Measurements from ENCODE around the gene MX1. TPM values are rescaled to one million over a fixed set of nuclear protein-coding genes. Genes with fewer than 3 reads are reported as not detected.

Gene MX1
- polyA plus RNA-seq = 0.07 and 4.9 TPM in 2 replicates
- 0.81 TPM in 1 of 2 replicates, not detected in the other for polyA minus RNA-seq

- H3F3A ChIP-seq (ENCODE audit: insufficient read depth, low read length, poor library complexity, severe bottlenecking) = no peaks in the 10 kb centered on the region
- H4K20me1 ChIP-seq (ENCODE audit: insufficient read depth) = no peaks in the 10 kb centered on the region
- peak within 1 kb of the TSS; percentile 23 for H3K9ac ChIP-seq (ENCODE audit: low read length)
- no peak within 1 kb of the TSS for H2AFZ ChIP-seq (ENCODE audit: low read depth, low read length)
- no peaks in the 10 kb centered on the region for H3K36me3 ChIP-seq (ENCODE audit: insufficient read depth, low read length)
- no peak within 1 kb of the TSS for H3K4me2 ChIP-seq (ENCODE audit: low read length)
- H3K9me2 ChIP-seq (ENCODE audit: insufficient read depth, low read length) = no peaks in the 10 kb centered on the region
- no peak within 1 kb of the TSS for H3K27ac ChIP-seq (ENCODE audit: low read length)
- peaks cover 27% of the 10 kb centered on the region for H3K27me3 ChIP-seq (ENCODE audit: insufficient read depth, low read depth, low read length)
- H3K79me2 ChIP-seq (replicated peaks; ENCODE audit: insufficient read depth, low read length) = no peaks in the 10 kb centered on the region
- H3K4me3 ChIP-seq (ENCODE audit: low read length) = peak within 1 kb of the TSS; percentile 60
- no peaks in the 10 kb centered on the region for H3K9me3 ChIP-seq (ENCODE audit: low read length)
- no peak for TF ChIP-seq TAF1 (IDR thresholded peaks at IDR 0.05; ENCODE audit: low read depth)
These were observed at the start of gene MX1 for GRCh38 chr21:41425954-41426675. Gene MX1, plus strand, starts transcription at chr21:41426239. Its CDS starts 5,832 bp downstream, at chr21:41432071.

- no peaks in the 10 kb centered on the region for H3K27me3 ChIP-seq (ENCODE audit: insufficient read depth, low read depth, low read length)
- no peak overlapping the region for H3K4me3 ChIP-seq (ENCODE audit: low read length)
- no peaks in the 10 kb centered on the region for H3K9me3 ChIP-seq (ENCODE audit: low read length)
- no peaks in the 10 kb centered on the region for H3F3A ChIP-seq (ENCODE audit: insufficient read depth, low read length, poor library complexity, severe bottlenecking)
- no peaks in the 10 kb centered on the region for H4K20me1 ChIP-seq (ENCODE audit: insufficient read depth)
- no peak overlapping the region for H2AFZ ChIP-seq (ENCODE audit: low read depth, low read length)
- no peak overlapping the region for H3K9ac ChIP-seq (ENCODE audit: low read length)
- no peak overlapping the region for H3K4me2 ChIP-seq (ENCODE audit: low read length)
- H3K27ac ChIP-seq (ENCODE audit: low read length) = no peak overlapping the region
- no peaks in the 10 kb centered on the region for H3K79me2 ChIP-seq (replicated peaks; ENCODE audit: insufficient read depth, low read length)
- H3K9me2 ChIP-seq (ENCODE audit: insufficient read depth, low read length) = no peaks in the 10 kb centered on the region
- H3K36me3 ChIP-seq (ENCODE audit: insufficient read depth, low read length) = no peaks in the 10 kb centered on the region
- TF ChIP-seq MXI1 (conservative IDR thresholded peaks at IDR 0.05; ENCODE audit: poor library complexity, severe bottlenecking) = no peak
- no peak for TF ChIP-seq TAF1 (IDR thresholded peaks at IDR 0.05; ENCODE audit: low read depth)
- TF ChIP-seq SMC3 (conservative IDR thresholded peaks at IDR 0.05; ENCODE audit: poor library complexity) = no peak
- no peak for TF ChIP-seq RAD21 (conservative IDR thresholded peaks at IDR 0.05)
These were observed 48.3 kb upstream of the MX1 start for GRCh38 chr21:41377715-41378114.

GRCh38 chr21:41378849-41379248, 47.2 kb upstream of the MX1 start:
- Histone ChIP-seq H3F3A (ENCODE audit: insufficient read depth, low read length, poor library complexity, severe bottlenecking) (no peaks in the 10 kb centered on the region), H2AFZ (ENCODE audit: low read depth, low read length) (no peak overlapping the region), H3K79me2 (replicated peaks; ENCODE audit: insufficient read depth, low read length) (no peaks in the 10 kb centered on the region), H4K20me1 (ENCODE audit: insufficient read depth) (no peaks in the 10 kb centered on the region), H3K4me2 (ENCODE audit: low read length) (no peak overlapping the region), H3K9ac (ENCODE audit: low read length) (no peak overlapping the region), H3K36me3 (ENCODE audit: insufficient read depth, low read length) (no peaks in the 10 kb centered on the region), H3K27me3 (ENCODE audit: insufficient read depth, low read depth, low read length) (no peaks in the 10 kb centered on the region), H3K9me3 (ENCODE audit: low read length) (no peaks in the 10 kb centered on the region), H3K4me3 (ENCODE audit: low read length) (no peak overlapping the region), H3K9me2 (ENCODE audit: insufficient read depth, low read length) (no peaks in the 10 kb centered on the region), H3K27ac (ENCODE audit: low read length) (no peak overlapping the region)
- TF ChIP-seq TAF1 (IDR thresholded peaks at IDR 0.05; ENCODE audit: low read depth) (no peak), RAD21 (conservative IDR thresholded peaks at IDR 0.05) (no peak), EZH2 (IDR thresholded peaks at IDR 0.05; ENCODE audit: borderline replicate concordance, insufficient read depth, low read length, poor library complexity, severe bottlenecking) (no peak), EP300 (conservative IDR thresholded peaks at IDR 0.05; ENCODE audit: poor library complexity, severe bottlenecking) (no peak), POLR2AphosphoS5 (IDR thresholded peaks at IDR 0.05) (no peak)

- H4K20me1 ChIP-seq (ENCODE audit: insufficient read depth) = no peaks in the 10 kb centered on the region
- H2AFZ ChIP-seq (ENCODE audit: low read depth, low read length) = no peak overlapping the region
- H3K9ac ChIP-seq (ENCODE audit: low read length) = no peak overlapping the region
- H3F3A ChIP-seq (ENCODE audit: insufficient read depth, low read length, poor library complexity, severe bottlenecking) = no peaks in the 10 kb centered on the region
- no peak for TF ChIP-seq SMC3 (conservative IDR thresholded peaks at IDR 0.05; ENCODE audit: poor library complexity)
- no peak for TF ChIP-seq EZH2 (IDR thresholded peaks at IDR 0.05; ENCODE audit: borderline replicate concordance, insufficient read depth, low read length, poor library complexity, severe bottlenecking)
- TF ChIP-seq TAF1 (IDR thresholded peaks at IDR 0.05; ENCODE audit: low read depth) = no peak
- no peak for TF ChIP-seq MXI1 (conservative IDR thresholded peaks at IDR 0.05; ENCODE audit: poor library complexity, severe bottlenecking)
- TF ChIP-seq RAD21 (conservative IDR thresholded peaks at IDR 0.05) = no peak
- TF ChIP-seq REST (IDR thresholded peaks at IDR 0.05; ENCODE audit: borderline replicate concordance) = no peak
- no peak for TF ChIP-seq EP300 (conservative IDR thresholded peaks at IDR 0.05; ENCODE audit: poor library complexity, severe bottlenecking)
- TF ChIP-seq CTCF (IDR thresholded peaks at IDR 0.05; ENCODE audit: poor library complexity, severe bottlenecking) = no peak
- TF ChIP-seq POLR2AphosphoS5 (IDR thresholded peaks at IDR 0.05) = no peak
- H3K79me2 ChIP-seq (replicated peaks; ENCODE audit: insufficient read depth, low read length) = no peaks in the 10 kb centered on the region
- H3K9me3 ChIP-seq (ENCODE audit: low read length) = no peaks in the 10 kb centered on the region
- no peak overlapping the region for H3K27ac ChIP-seq (ENCODE audit: low read length)
- no peak overlapping the region for H3K4me2 ChIP-seq (ENCODE audit: low read length)
- no peaks in the 10 kb centered on the region for H3K27me3 ChIP-seq (ENCODE audit: insufficient read depth, low read depth, low read length)
- H3K9me2 ChIP-seq (ENCODE audit: insufficient read depth, low read length) = no peaks in the 10 kb centered on the region
- no peak overlapping the region for H3K4me3 ChIP-seq (ENCODE audit: low read length)
- H3K36me3 ChIP-seq (ENCODE audit: insufficient read depth, low read length) = no peaks in the 10 kb centered on the region
These were observed 46.1 kb upstream of the MX1 start for GRCh38 chr21:41379901-41380300.
